Breast epithelium (tissue), 4 donors: ENCODE data around the gene AGRP. TPM values are rescaled to one million over a fixed set of nuclear protein-coding genes. Genes with fewer than 3 reads are reported as not detected.

Source experiments
- DNase-seq, 2 donors: peaks; one replicate each; pipeline ENCODE4 v3.0.0-alpha.2; 2019; ENCODE audit warnings: low spot score in 2 of 2
- H3K27ac ChIP-seq, 2 donors: fragments of 200-600 bp; sonication (generic) in 1 of 2; one replicate each; pipeline ENCODE4 v1.5.1; 2016 to 2019; ENCODE audit warnings: mild to moderate bottlenecking in 1 of 2
- H3K27me3 ChIP-seq, 2 donors: fragments of 200-600 bp; sonication (generic) in 1 of 2; one replicate each; pipeline versions ENCODE4 v1.5.1 to v1.6.0; 2017 to 2019; ENCODE audit warnings: control low read depth in 1 of 2, mild to moderate bottlenecking in 1 of 2
- H3K36me3 ChIP-seq: fragments of 200-600 bp; one replicate; pipeline ENCODE4 v1.5.1; 2019
- H3K4me1 ChIP-seq, 2 donors: fragments of 200-600 bp; sonication (generic); one replicate each; pipeline ENCODE4 v1.5.1; 2016 to 2019; ENCODE audit warnings: control low read depth in 1 of 2
- H3K4me3 ChIP-seq, 3 donors: fragments of 200-600 bp; sonication (generic); 1 replicate in 2 of 3; 2 replicates in 1 of 3; pipeline ENCODE4 v1.5.1; 2016 to 2019; ENCODE audit warnings: mild to moderate bottlenecking in 3 of 3, moderate library complexity in 2 of 3
- H3K9me3 ChIP-seq, 2 donors: fragments of 200-600 bp; sonication (generic) in 1 of 2; one replicate each; pipeline ENCODE4 v1.5.1; 2016 to 2019; ENCODE audit warnings: control low read depth in 1 of 2
- POLR2A ChIP-seq: fragments of 450-650 bp; IDR thresholded peaks from one replicate; pipeline ENCODE4 v1.6.1; 2016; ENCODE audit warnings: antibody characterized with exemption, mild to moderate bottlenecking, moderate library complexity
- POLR2AphosphoS5 ChIP-seq, 3 donors: sonication (generic); formaldehyde crosslinking; IDR thresholded peaks; one replicate each; pipeline ENCODE4 v1.6.1; 2017; ENCODE audit warnings: antibody characterized with exemption in 3 of 3
- intact Hi-C: fragments of 100-400 bp; cut with DNase I; formaldehyde crosslinking; loops from one replicate; pipeline ENCODE4 v1.15.1; 2023; ENCODE audit warnings: low total_unique reads
- total RNA-seq, 3 donors: library from RNA; depleted of rRNA; stranded (reverse); fragments of >200 nt; gene quantifications; one replicate each; pipeline ENCODE4 v1.1.0, GENCODE V29; 2016
- TF ChIP-seq, protein P1 (sequence below), 3 donors: fragments of 450-650 bp; IDR thresholded peaks; one replicate each; pipeline ENCODE4 v1.5.1; 2016 to 2017; ENCODE audit warnings: antibody characterized with exemption in 3 of 3, mild to moderate bottlenecking in 3 of 3, moderate library complexity in 3 of 3

Gene AGRP
- total RNA-seq, 3 donors from 2014 or later, result not detected

DNA sequence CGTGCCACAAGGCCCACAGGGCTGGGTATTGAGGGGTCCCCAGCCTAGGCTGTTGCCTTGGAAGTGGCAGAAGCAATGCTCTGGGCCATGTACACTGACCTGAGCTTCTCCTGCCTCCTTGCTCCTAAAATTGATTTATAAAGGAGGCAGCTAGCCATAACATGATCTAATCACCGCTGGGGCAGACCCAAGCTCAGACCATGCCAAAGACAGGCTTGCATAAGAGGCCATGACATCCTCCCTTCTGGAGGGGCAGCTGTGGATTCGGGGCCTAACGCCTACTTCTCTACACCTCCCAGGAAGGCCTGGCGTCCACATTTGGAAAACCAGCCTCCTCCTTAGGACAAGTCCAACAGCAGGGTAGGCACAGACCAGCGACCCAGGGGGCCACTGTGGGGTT lies 40.1 kb downstream of the AGRP start:
- Histone ChIP-seq H3K4me3 (no peak overlapping the region), H3K27ac (peak overlapping the region; percentile 68 to 87), H3K27me3 (no peaks in the 10 kb centered on the region), H3K4me1 (peaks cover 24 to 54% of the 10 kb centered on the region in 2 donors), H3K9me3 (no peaks in the 10 kb centered on the region), H3K36me3 (no peaks in the 10 kb centered on the region)
- no peak for TF ChIP-seq POLR2A
- TF ChIP-seq, protein P1, sequence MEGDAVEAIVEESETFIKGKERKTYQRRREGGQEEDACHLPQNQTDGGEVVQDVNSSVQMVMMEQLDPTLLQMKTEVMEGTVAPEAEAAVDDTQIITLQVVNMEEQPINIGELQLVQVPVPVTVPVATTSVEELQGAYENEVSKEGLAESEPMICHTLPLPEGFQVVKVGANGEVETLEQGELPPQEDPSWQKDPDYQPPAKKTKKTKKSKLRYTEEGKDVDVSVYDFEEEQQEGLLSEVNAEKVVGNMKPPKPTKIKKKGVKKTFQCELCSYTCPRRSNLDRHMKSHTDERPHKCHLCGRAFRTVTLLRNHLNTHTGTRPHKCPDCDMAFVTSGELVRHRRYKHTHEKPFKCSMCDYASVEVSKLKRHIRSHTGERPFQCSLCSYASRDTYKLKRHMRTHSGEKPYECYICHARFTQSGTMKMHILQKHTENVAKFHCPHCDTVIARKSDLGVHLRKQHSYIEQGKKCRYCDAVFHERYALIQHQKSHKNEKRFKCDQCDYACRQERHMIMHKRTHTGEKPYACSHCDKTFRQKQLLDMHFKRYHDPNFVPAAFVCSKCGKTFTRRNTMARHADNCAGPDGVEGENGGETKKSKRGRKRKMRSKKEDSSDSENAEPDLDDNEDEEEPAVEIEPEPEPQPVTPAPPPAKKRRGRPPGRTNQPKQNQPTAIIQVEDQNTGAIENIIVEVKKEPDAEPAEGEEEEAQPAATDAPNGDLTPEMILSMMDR (IDR thresholded peaks at IDR 0.05), result no peak
- peak; percentile 50 to 69 (median 53) for TF ChIP-seq POLR2AphosphoS5 (IDR thresholded peaks at IDR 0.05)
- no peak for DNase-seq
- intact Hi-C loops, result no loop called here

DNA sequence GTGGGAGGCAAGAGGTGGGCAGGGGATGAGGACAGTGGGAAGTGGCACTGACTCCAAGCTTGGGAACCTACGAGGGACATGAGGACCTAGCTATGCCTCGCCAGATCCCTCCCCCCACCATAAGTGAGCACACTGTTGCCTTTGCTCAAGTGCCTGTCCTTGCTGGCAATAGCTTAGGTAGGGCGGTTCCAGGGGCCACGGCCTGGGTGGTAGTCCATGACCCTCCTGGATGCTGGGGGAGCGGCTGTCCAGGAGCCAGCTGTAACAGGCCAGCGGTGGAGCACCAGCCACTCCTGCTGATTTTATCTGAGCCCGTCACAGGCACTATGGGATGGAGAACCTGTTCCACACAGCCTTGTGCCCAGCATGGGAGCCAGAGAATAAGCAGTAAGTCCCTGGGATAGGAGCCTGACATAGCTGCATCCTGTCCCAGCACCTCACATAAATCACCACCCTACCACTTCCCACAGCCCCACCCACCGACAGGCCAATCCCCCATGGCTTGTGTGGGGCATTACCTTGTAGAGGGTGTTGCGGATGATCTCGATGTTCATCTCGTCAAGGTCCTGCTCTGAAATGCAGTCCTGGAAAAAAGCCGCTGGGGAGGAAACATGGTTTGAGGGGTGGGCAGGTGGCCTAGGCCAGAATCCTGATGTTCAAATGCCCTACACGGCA lies 40.6 kb downstream of the AGRP start:
- no peaks in the 10 kb centered on the region for H3K9me3 ChIP-seq
- no peaks in the 10 kb centered on the region for H3K36me3 ChIP-seq
- no peak for DNase-seq
- TF ChIP-seq POLR2A, result no peak
- TF ChIP-seq POLR2AphosphoS5 (IDR thresholded peaks at IDR 0.05), result no peak
- TF ChIP-seq, protein P1 (IDR thresholded peaks at IDR 0.05), result no peak
- no peak overlapping the region for H3K4me3 ChIP-seq
- intact Hi-C loops, result no loop called here
- H3K27me3 ChIP-seq, result no peaks in the 10 kb centered on the region
- peak overlapping the region; percentile 66 to 87 for H3K27ac ChIP-seq
- H3K4me1 ChIP-seq, result peaks cover 24 to 54% of the 10 kb centered on the region in 2 donors

DNA sequence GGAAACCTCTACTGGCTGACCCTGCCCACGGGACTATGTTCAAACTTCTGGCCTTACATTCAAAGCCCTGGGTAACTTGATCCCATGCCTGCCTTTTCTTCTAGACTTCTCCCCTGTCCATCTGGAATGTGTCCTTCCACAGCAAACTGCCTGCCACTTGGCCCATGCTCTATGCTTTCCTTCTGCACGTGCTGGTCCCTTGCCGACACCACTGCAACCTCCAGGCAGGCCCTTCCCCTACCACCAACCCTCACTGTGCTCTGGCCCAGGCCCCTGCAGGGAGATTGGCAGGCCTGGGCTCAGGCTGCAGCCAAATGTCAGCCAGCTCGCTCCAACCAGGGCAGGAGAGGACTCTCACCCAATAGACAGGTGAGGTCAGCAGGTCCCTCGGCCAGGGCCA lies 41.4 kb downstream of the AGRP start:
- no peak for DNase-seq
- Histone ChIP-seq H3K36me3 (no peaks in the 10 kb centered on the region), H3K27me3 (no peaks in the 10 kb centered on the region), H3K4me3 (no peak overlapping the region), H3K9me3 (no peaks in the 10 kb centered on the region), H3K27ac (peak overlapping the region; percentile 57 to 87), H3K4me1 (peaks cover 22 to 51% of the 10 kb centered on the region in 2 donors)
- intact Hi-C loops, result no loop called here
- TF ChIP-seq, protein P1 (IDR thresholded peaks at IDR 0.05), result no peak
- TF ChIP-seq POLR2AphosphoS5 (IDR thresholded peaks at IDR 0.05), result no peak
- TF ChIP-seq POLR2A, result no peak

DNA sequence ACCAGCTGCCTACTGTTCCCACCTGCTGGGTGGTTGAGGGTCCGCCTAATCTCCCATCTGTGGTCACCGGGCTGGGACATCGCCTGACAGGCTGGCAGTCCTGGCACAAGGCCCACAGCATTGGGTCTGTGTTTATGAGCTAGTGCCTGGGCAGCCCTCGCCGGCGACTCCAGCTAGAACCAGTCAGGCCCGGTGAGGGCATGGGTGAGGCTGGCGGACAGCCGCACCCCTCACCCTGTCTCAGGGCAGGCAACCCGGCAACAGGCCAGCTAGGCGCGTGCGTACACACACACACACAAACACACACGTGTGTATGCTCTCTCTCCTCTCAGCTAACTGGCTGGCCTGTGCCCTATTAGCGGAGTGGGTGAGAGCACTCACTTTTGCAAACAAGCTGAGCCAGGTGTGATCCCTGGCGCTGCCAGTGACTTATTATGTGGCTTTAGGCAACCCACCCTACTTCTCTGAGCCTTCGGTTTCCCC lies 42.0 kb downstream of the AGRP start:
- H3K4me3 ChIP-seq, result no peak overlapping the region
- TF ChIP-seq POLR2A, result no peak
- TF ChIP-seq, protein P1 (IDR thresholded peaks at IDR 0.05), result no peak
- peak in 1 of 3 donors; percentile 76 for TF ChIP-seq POLR2AphosphoS5 (IDR thresholded peaks at IDR 0.05)
- peaks cover 16 to 45% of the 10 kb centered on the region in 2 donors for H3K4me1 ChIP-seq
- H3K27me3 ChIP-seq, result no peaks in the 10 kb centered on the region
- H3K27ac ChIP-seq, result peak overlapping the region; percentile 57 to 87
- intact Hi-C loops, result no loop called here
- H3K36me3 ChIP-seq, result no peaks in the 10 kb centered on the region
- no peaks in the 10 kb centered on the region for H3K9me3 ChIP-seq
- DNase-seq, result peak; percentile 94 to 96

DNA sequence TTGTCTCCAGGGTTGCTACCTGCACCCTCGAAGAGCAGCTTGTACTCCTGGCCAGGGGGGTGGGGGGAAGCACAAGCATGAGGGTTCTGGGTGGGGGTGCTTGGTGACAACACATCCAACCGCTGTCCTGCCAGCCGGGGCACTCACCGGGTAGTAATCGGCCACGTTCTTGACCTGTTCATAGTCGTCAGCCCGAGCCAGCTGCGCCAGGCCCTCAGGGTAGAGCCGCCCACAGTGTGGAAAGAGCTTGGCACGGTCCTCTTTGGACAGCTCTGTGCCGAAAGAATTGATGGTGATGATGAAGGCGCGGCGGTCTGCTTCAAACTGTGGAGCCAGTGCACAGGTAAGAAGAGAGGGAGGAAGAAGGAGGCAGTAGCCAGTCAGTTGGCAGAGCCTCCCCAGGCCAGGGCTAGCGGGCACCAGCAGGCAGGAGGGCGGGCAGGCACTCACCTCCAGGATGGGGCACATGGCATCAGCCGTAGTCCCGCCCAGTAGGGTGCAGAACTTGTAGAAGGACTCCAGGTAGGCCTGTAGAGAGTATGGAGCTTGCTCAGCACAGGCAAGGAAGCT lies 44.4 kb downstream of the AGRP start:
- TF ChIP-seq POLR2AphosphoS5 (IDR thresholded peaks at IDR 0.05) (no peak), POLR2A (no peak)
- TF ChIP-seq, protein P1 (IDR thresholded peaks at IDR 0.05), result no peak

More for the DNA sequence above, 44.4 kb downstream of the AGRP start:
- peak overlapping the region; percentile 57 to 87 for H3K27ac ChIP-seq
- peaks cover 5 to 22% of the 10 kb centered on the region in 2 donors for H3K4me1 ChIP-seq
- no peak overlapping the region for H3K4me3 ChIP-seq
- H3K27me3 ChIP-seq, result no peaks in the 10 kb centered on the region
- H3K9me3 ChIP-seq, result no peaks in the 10 kb centered on the region
- H3K36me3 ChIP-seq, result no peaks in the 10 kb centered on the region
- peak; percentile 80 to 86 for DNase-seq
- intact Hi-C loops, result no loop called here
